HTERT RPE-1 (cell line): ENCODE measurements around the gene CSNK1D.

Experiments
- in situ Hi-C: fragments of 300-500 bp; cut with MboI; formaldehyde crosslinking; loops from 4 replicates; pipeline ENCODE4 v1.14.3; 2020; ENCODE audit warnings: low sequenced_read_pairs

Gene CSNK1D

GRCh38 chr17:82273327-82274133, at the start of gene CSNK1D:
Gene CSNK1D, minus strand, starts transcription at chr17:82273700. Its CDS starts 319 bp downstream, at chr17:82273381.
- in situ Hi-C loops: no loop called here

GRCh38 chr17:82322526-82323453, 49.3 kb upstream of the CSNK1D start:
- in situ Hi-C loops: no loop called here

GRCh38 chr17:82321947-82322466, 48.5 kb upstream of the CSNK1D start:
- in situ Hi-C loops: no loop called here

GRCh38 chr17:82320956-82321927, 47.7 kb upstream of the CSNK1D start:
- in situ Hi-C loops: no loop called here

GRCh38 chr17:82320140-82320840, 46.8 kb upstream of the CSNK1D start:
- in situ Hi-C loops: no loop called here

- in situ Hi-C loops: no loop called here
Observed at GRCh38 chr17:82319619-82320062, 46.1 kb upstream of the CSNK1D start.

- in situ Hi-C loops: no loop called here
Observed at GRCh38 chr17:82318772-82319606, 45.5 kb upstream of the CSNK1D start.

- in situ Hi-C loops: no loop called here
Observed at GRCh38 chr17:82318169-82318498, 44.6 kb upstream of the CSNK1D start.

GRCh38 chr17:82317394-82318168, 44.1 kb upstream of the CSNK1D start, which contains the start of gene CD7:
Gene CD7, minus strand, starts transcription at chr17:82317608. Its CDS starts 113 bp downstream, at chr17:82317495.
- in situ Hi-C loops: no loop called here

- in situ Hi-C loops: no loop called here
Observed at GRCh38 chr17:82316651-82317393, 43.3 kb upstream of the CSNK1D start.

- in situ Hi-C loops: no loop called here
Observed at GRCh38 chr17:82315703-82316358, 42.3 kb upstream of the CSNK1D start.

- in situ Hi-C loops: no loop called here
Observed at GRCh38 chr17:82314727-82315605, 41.5 kb upstream of the CSNK1D start.

- in situ Hi-C loops: no loop called here
Observed at GRCh38 chr17:82314012-82314726, 40.7 kb upstream of the CSNK1D start.

- in situ Hi-C loops: no loop called here
Observed at GRCh38 chr17:82313195-82314011, 39.9 kb upstream of the CSNK1D start.
